Endothelial cell of umbilical vein (primary cell): Measurements from ENCODE around the gene SLC10A7.

ENCODE experiments used
- CTCF ChIP-seq, 2 donors: IDR thresholded peaks; 1 replicate in 1 of 2; 2 replicates in 1 of 2; pipeline ENCODE4 v1.5.1; 2011; ENCODE audit warnings: low read length in 2 of 2, mild to moderate bottlenecking in 2 of 2, moderate library complexity in 2 of 2, control low read depth in 1 of 2, inconsistent platforms in 1 of 2, low read depth in 1 of 2; ENCODE audit not compliant: insufficient read depth in 1 of 2; ENCODE audit errors: extremely low read depth in 1 of 2
- POLR2A ChIP-seq: IDR thresholded peaks from 2 replicates; pipeline ENCODE4 v1.6.1; 2012; ENCODE audit warnings: low read depth, mild to moderate bottlenecking, control low read depth, low read length
- POLR2AphosphoS5 ChIP-seq: IDR thresholded peaks from 2 replicates; pipeline ENCODE4 v1.6.1; 2012; ENCODE audit warnings: low read depth, mild to moderate bottlenecking, control low read depth, low read length, moderate library complexity; ENCODE audit not compliant: insufficient read depth

GRCh38 chr4:146335763-146336409 lies 185.9 kb downstream of the SLC10A7 start:
- TF ChIP-seq CTCF (IDR thresholded peaks at IDR 0.05; ENCODE audit: extremely low read depth in 1 of 2, insufficient read depth in 1 of 2, low read depth in 1 of 2, low read length in 2 of 2) (no peak), POLR2AphosphoS5 (no peak), POLR2A (no peak)
